Measurements from ENCODE around the gene ASTN1. TPM values are rescaled to one million over a fixed set of nuclear protein-coding genes. Genes with fewer than 3 reads are reported as not detected.

Gene ASTN1
- total and polyA plus RNA-seq, 2 of the 4 experiments (the other 2 are of a cell fraction) = under 0.01 to 0.07 TPM

- TF ChIP-seq MAFK (IDR thresholded peaks at IDR 0.05; ENCODE audit: low read depth, low read length) = no peak
- TF ChIP-seq POLR2A (IDR thresholded peaks at IDR 0.05; ENCODE audit: low read depth, low read length) = no peak
- no peak for TF ChIP-seq CEBPB (IDR thresholded peaks at IDR 0.05; ENCODE audit: low read depth, low read length)
- TF ChIP-seq MXI1 (IDR thresholded peaks at IDR 0.05; ENCODE audit: borderline replicate concordance, low read depth, low read length) = no peak
- no TSS peak for BruUV-seq (replicated peaks)
- in situ Hi-C loops (cut with MboI; ENCODE audit: low sequenced_read_pairs) = no loop called here
Measured at GRCh38 chr1:176944606-176945005, 219.9 kb downstream of the ASTN1 start.

More at GRCh38 chr1:176944606-176945005, 219.9 kb downstream of the ASTN1 start:
- Histone ChIP-seq H4K91ac (ENCODE audit: insufficient read depth, low read depth, low read length) (no peak overlapping the region), H3K9ac (ENCODE audit: low read depth, low read length) (no peak overlapping the region), H3K18ac (ENCODE audit: low read depth, low read length) (no peak overlapping the region), H3K27me3 (ENCODE audit: control insufficient read depth, insufficient read depth, low read length) (no peaks in the 10 kb centered on the region), H3K9me1 (ENCODE audit: insufficient read depth, low read length) (no peaks in the 10 kb centered on the region), H3K4me2 (ENCODE audit: low read depth, low read length) (no peak overlapping the region), H3K79me1 (ENCODE audit: low read depth in 1 of 2, low read length in 2 of 2) (no peaks in the 10 kb centered on the region), H3K56ac (ENCODE audit: extremely low read depth, insufficient read depth, low read length) (no peak overlapping the region), H4K20me1 (ENCODE audit: insufficient read depth, low read length) (no peaks in the 10 kb centered on the region), H2BK15ac (ENCODE audit: low read depth, low read length) (no peak overlapping the region), H3K14ac (replicated peaks; ENCODE audit: low read depth, low read length) (no peak overlapping the region), H2BK20ac (ENCODE audit: low read depth, low read length) (no peak overlapping the region), H3K23ac (ENCODE audit: low read depth, low read length) (no peak overlapping the region), H2AFZ (replicated peaks; ENCODE audit: low read length, poor library complexity) (no peak overlapping the region), H3K4me1 (ENCODE audit: control insufficient read depth, insufficient read depth, low read length) (no peaks in the 10 kb centered on the region), H3K27ac (ENCODE audit: insufficient read depth, low read length) (no peak overlapping the region), H4K8ac (ENCODE audit: low read depth in 2 of 2, low read length in 2 of 2) (no peak overlapping the region), H4K5ac (ENCODE audit: low read depth, low read length) (no peak overlapping the region), H3K9me3 (ENCODE audit: control insufficient read depth, insufficient read depth, low read length) (no peaks in the 10 kb centered on the region), H2BK120ac (ENCODE audit: low read depth, low read length) (no peak overlapping the region), H3K4ac (ENCODE audit: low read depth, low read length) (no peak overlapping the region), H2AK9ac (replicated peaks; ENCODE audit: low read depth, low read length, poor library complexity) (no peak overlapping the region), H2AK5ac (ENCODE audit: low read depth, low read length) (no peak overlapping the region), H2BK5ac (ENCODE audit: low read depth, low read length, poor library complexity, severe bottlenecking) (no peak overlapping the region), H3K36me3 (ENCODE audit: control insufficient read depth, insufficient read depth, low read length) (no peaks in the 10 kb centered on the region), H3K4me3 (ENCODE audit: insufficient read depth, low read depth, low read length) (no peak overlapping the region)
- ATAC-seq (ENCODE audit: low read depth) (no peak), DNase-seq (no peak)
- intact Hi-C loops (cut with micrococcal nuclease) = no loop called here
- dilution Hi-C loops (cut with HindIII; ENCODE audit: low sequenced_read_pairs, unreplicated experiment) = no loop called here
- POLR2A ChIA-PET (ENCODE audit: unreplicated experiment) = no interaction called here
- CTCF ChIA-PET = no interaction called here
- no CpG with 5 or more reads among the region's 4 CpGs for WGBS, 2 experiments (ENCODE audit: extremely low coverage in 2 of 2, insufficient read length in 1 of 2)

All from IMR-90 (cell line).